Endothelial cell of umbilical vein (primary cell): Measurements from ENCODE around the gene PROM1. TPM values are rescaled to one million over a fixed set of nuclear protein-coding genes. Genes with fewer than 3 reads are reported as not detected.

Experiments used
- BruUV-seq: library from RNA; stranded (reverse); fragments of 400-500 nt; replicated peaks from 2 replicates; lab custom pipeline; 2021; lab: Mats Ljungman, UMichigan
- CTCF ChIA-PET: fragments of 300-600, 350-600 bp; sonication (Branson Sonifier 250); formaldehyde crosslinking; loops from one replicate; lab custom pipeline; 2021; ENCODE audit warnings: antibody characterized with exemption, inconsistent platforms; lab: Charles Lee
- POLR2A ChIA-PET: fragments of 300-600, 350-600 bp; sonication (Branson Sonifier 250); formaldehyde crosslinking; loops from one replicate; lab custom pipeline; 2021; ENCODE audit warnings: antibody characterized with exemption, inconsistent platforms; lab: Charles Lee
- DNase-seq: peaks from one replicate; pipeline ENCODE4 v3.0.0-alpha.2; 2011; ENCODE audit warnings: low read depth, low spot score
- FAIRE-seq: peaks from 2 replicates; lab custom pipeline; 2011; peaks lifted over from hg19 to GRCh38; lab: Jason Lieb, UNC
- H2AFZ ChIP-seq: 2 replicates; pipeline ENCODE4 v1.6.0; 2012; ENCODE audit warnings: low read depth, low read length, control low read depth, inconsistent platforms
- H3K27ac ChIP-seq: 2 replicates; pipeline ENCODE4 v1.5.1; 2011; ENCODE audit warnings: low read depth, mild to moderate bottlenecking, control low read depth, low read length, moderate library complexity; ENCODE audit not compliant: insufficient read depth
- H3K27me3 ChIP-seq, 2 experiments: 2 replicates each; pipeline versions ENCODE4 v1.6.0 to v1.6.1; 2011; ENCODE audit warnings: low read length in 2 of 2, mixed read lengths in 1 of 2; ENCODE audit not compliant: control insufficient read depth in 2 of 2, insufficient read depth in 2 of 2
- H3K36me3 ChIP-seq, 2 experiments: 2 replicates in 1 of 2; 3 replicates in 1 of 2; pipeline ENCODE4 v1.5.1; 2011; ENCODE audit warnings: low read length in 2 of 2, mild to moderate bottlenecking in 1 of 2, moderate library complexity in 1 of 2; ENCODE audit not compliant: control insufficient read depth in 2 of 2, insufficient read depth in 2 of 2; ENCODE audit errors: extremely low read depth in 1 of 2
- H3K4me1 ChIP-seq: 3 replicates; pipeline ENCODE4 v1.5.1; 2011; ENCODE audit warnings: mild to moderate bottlenecking, low read length; ENCODE audit not compliant: control insufficient read depth, insufficient read depth; ENCODE audit errors: extremely low read depth
- H3K4me2 ChIP-seq: 2 replicates; pipeline ENCODE4 v1.6.1; 2011; ENCODE audit warnings: low read length, control low read depth, mixed read lengths; ENCODE audit not compliant: insufficient read depth
- H3K4me3 ChIP-seq, 3 experiments: fragments of 200-600 bp in 1 of 3; sonication (generic), shearing (Covaris generic) in 1 of 3; replicated peaks in 1 of 3; 2 replicates each; pipeline ENCODE4 v1.5.1; 2011 to 2016; ENCODE audit warnings: control low read depth in 3 of 3, low read length in 3 of 3, mild to moderate bottlenecking in 2 of 3, inconsistent platforms in 1 of 3, low read depth in 1 of 3, moderate library complexity in 1 of 3; ENCODE audit not compliant: insufficient read depth in 1 of 3
- H3K79me2 ChIP-seq: 2 replicates; pipeline ENCODE4 v1.6.0; 2012; ENCODE audit warnings: low read length, inconsistent platforms; ENCODE audit not compliant: control insufficient read depth, insufficient read depth
- H3K9ac ChIP-seq: replicated peaks from 2 replicates; pipeline ENCODE3; 2011; ENCODE audit warnings: low read length, control low read depth; ENCODE audit not compliant: insufficient read depth; ENCODE audit errors: extremely low read depth
- H3K9me1 ChIP-seq: replicated peaks from 3 replicates; pipeline ENCODE4 v1.6.0; 2011; ENCODE audit warnings: mild to moderate bottlenecking, low read length; ENCODE audit not compliant: control insufficient read depth, insufficient read depth; ENCODE audit errors: extremely low read depth
- H3K9me3 ChIP-seq: replicated peaks from 2 replicates; pipeline ENCODE4 v1.5.1; 2012; ENCODE audit warnings: low read length, inconsistent platforms; ENCODE audit not compliant: control insufficient read depth, insufficient read depth
- H4K20me1 ChIP-seq: replicated peaks from 2 replicates; pipeline ENCODE3; 2011; ENCODE audit warnings: mild to moderate bottlenecking, low read length; ENCODE audit not compliant: control insufficient read depth, insufficient read depth; ENCODE audit errors: extremely low read depth
- CTCF ChIP-seq, 2 donors: IDR thresholded peaks; 1 replicate in 1 of 2; 2 replicates in 1 of 2; pipeline ENCODE4 v1.5.1; 2011; ENCODE audit warnings: low read length in 2 of 2, mild to moderate bottlenecking in 2 of 2, moderate library complexity in 2 of 2, control low read depth in 1 of 2, inconsistent platforms in 1 of 2, low read depth in 1 of 2; ENCODE audit not compliant: insufficient read depth in 1 of 2; ENCODE audit errors: extremely low read depth in 1 of 2
- EZH2 ChIP-seq: IDR thresholded peaks from 2 replicates; pipeline ENCODE4 v1.6.1; 2012; ENCODE audit warnings: borderline replicate concordance, low read depth, mild to moderate bottlenecking, moderate library complexity, low read length, inconsistent platforms; ENCODE audit not compliant: severe bottlenecking
- FOS ChIP-seq: IDR thresholded peaks from 2 replicates; pipeline ENCODE4 v1.6.1; 2011; ENCODE audit warnings: mild to moderate bottlenecking, low read length, moderate library complexity, borderline replicate concordance; ENCODE audit not compliant: insufficient read depth
- GATA2 ChIP-seq: IDR thresholded peaks from 2 replicates; pipeline ENCODE4 v1.7.0; 2011; ENCODE audit warnings: low read depth, mild to moderate bottlenecking, moderate library complexity, mixed read lengths, low read length; ENCODE audit not compliant: insufficient read length, insufficient read depth
- JUN ChIP-seq: IDR thresholded peaks from 2 replicates; pipeline ENCODE4 v1.6.1; 2011; ENCODE audit warnings: borderline replicate concordance, low read depth; ENCODE audit not compliant: insufficient read length, insufficient read depth
- MAX ChIP-seq: IDR thresholded peaks from 2 replicates; pipeline ENCODE4 v1.6.1; 2011; ENCODE audit not compliant: insufficient read depth, insufficient read length
- MYC ChIP-seq: IDR thresholded peaks from one replicate; pipeline ENCODE4 v1.6.1; 2011; ENCODE audit warnings: mild to moderate bottlenecking, low read depth, low read length
- POLR2A ChIP-seq: IDR thresholded peaks from 2 replicates; pipeline ENCODE4 v1.6.1; 2012; ENCODE audit warnings: low read depth, mild to moderate bottlenecking, control low read depth, low read length
- POLR2AphosphoS5 ChIP-seq: IDR thresholded peaks from 2 replicates; pipeline ENCODE4 v1.6.1; 2012; ENCODE audit warnings: low read depth, mild to moderate bottlenecking, control low read depth, low read length, moderate library complexity; ENCODE audit not compliant: insufficient read depth
- dilution Hi-C: fragments of 300-500 bp; cut with MboI; formaldehyde crosslinking; loops from one replicate; pipeline ENCODE4 v1.15.0; 2019; ENCODE audit warnings: low sequenced_read_pairs; ENCODE audit not compliant: extremely low pct_ligation_motif_present
- intact Hi-C: fragments of 100-400 bp; cut with micrococcal nuclease; formaldehyde crosslinking; loops from one replicate; pipeline ENCODE4 v1.10.0; 2022
- polyA plus RNA-seq, 4 experiments: library from polyadenylated mRNA; depleted of rRNA in 3 of 4; stranded (reverse) in 3 of 4; unstranded in 1 of 4; fragments of >200 nt; gene quantifications; 2 replicates each; pipeline versions ENCODE4 v1.2.1 to v1.2.3, GENCODE V29; 2011 to 2012; ENCODE audit warnings: missing spikeins in 1 of 4
- total RNA-seq: library from RNA; stranded (reverse); gene quantifications from 2 replicates; pipeline ENCODE4 v1.2.3, GENCODE V29; 2021

Gene PROM1
- total and polyA plus RNA-seq, 2 donors (not counting 3 experiments of a cell fraction or from before 2014, with no cell fraction given) = 0.36 to 1.7 TPM

GRCh38 chr4:16027626-16028025 lies 56.2 kb downstream of the PROM1 start:
- intact Hi-C loops = loop anchor here (2.0 to 5.0 kb wide), 2 partner anchors 115 to 415 kb away; no protein-coding TSS in a partner anchor
- no peak for DNase-seq

GRCh38 chr4:16027114-16027513 lies 56.7 kb downstream of the PROM1 start:
- DNase-seq (no peak), FAIRE-seq (no peak)
- no TSS peak for BruUV-seq
- ChIA-PET CTCF (interaction anchor here (4.3 to 6.6 kb wide), 3 partner anchors 171 to 237 kb away, joined by 28 to 129 read pairs (median 33); no protein-coding TSS in a partner anchor), POLR2A (no interaction called here)
- dilution Hi-C loops (no loop called here), intact Hi-C loops (loop anchor here (2.0 to 5.0 kb wide), 2 partner anchors 115 to 416 kb away; no protein-coding TSS in a partner anchor)
- H2AFZ ChIP-seq = no peak overlapping the region
- no peak overlapping the region for H3K27ac ChIP-seq
- H3K4me2 ChIP-seq = no peak overlapping the region
- no peaks in the 10 kb centered on the region for H3K36me3 ChIP-seq
- H3K9ac ChIP-seq = no peak overlapping the region
- H4K20me1 ChIP-seq = no peaks in the 10 kb centered on the region
- no peak overlapping the region for H3K4me3 ChIP-seq
- TF ChIP-seq POLR2A = no peak
- no peak for TF ChIP-seq MYC
- no peak for TF ChIP-seq GATA2
- TF ChIP-seq CTCF (IDR thresholded peaks at IDR 0.05; ENCODE audit: extremely low read depth in 1 of 2, insufficient read depth in 1 of 2, low read depth in 1 of 2, low read length in 2 of 2) = no peak
- no peak for TF ChIP-seq JUN
- TF ChIP-seq POLR2AphosphoS5 = no peak
- TF ChIP-seq EZH2 = no peak
- TF ChIP-seq FOS = no peak
- TF ChIP-seq MAX = no peak
- peaks cover 10% of the 10 kb centered on the region for H3K4me1 ChIP-seq
- no peaks in the 10 kb centered on the region for H3K9me1 ChIP-seq
- H3K27me3 ChIP-seq = peaks cover 4 to 11% of the 10 kb centered on the region in 2 experiments
- H3K79me2 ChIP-seq = no peaks in the 10 kb centered on the region
- no peaks in the 10 kb centered on the region for H3K9me3 ChIP-seq

More at GRCh38 chr4:16027626-16028025, 56.2 kb downstream of the PROM1 start:
- TF ChIP-seq POLR2A = no peak
- TF ChIP-seq JUN = no peak
- no peak for TF ChIP-seq GATA2
- TF ChIP-seq FOS = no peak
- no peak for TF ChIP-seq MYC
- TF ChIP-seq MAX = no peak
- no peak overlapping the region for H3K9ac ChIP-seq
- no TSS peak for BruUV-seq
- no peak overlapping the region for H2AFZ ChIP-seq
- H3K4me1 ChIP-seq = peaks cover 11% of the 10 kb centered on the region
- H3K27ac ChIP-seq = no peak overlapping the region
- no peak overlapping the region for H3K4me2 ChIP-seq
- no peaks in the 10 kb centered on the region for H3K36me3 ChIP-seq
- POLR2A ChIA-PET = no interaction called here
- H3K4me3 ChIP-seq = no peak overlapping the region
- no peaks in the 10 kb centered on the region for H3K9me3 ChIP-seq
- dilution Hi-C loops = no loop called here
- no peaks in the 10 kb centered on the region for H4K20me1 ChIP-seq
- no peak for FAIRE-seq
- H3K27me3 ChIP-seq = peaks cover 4 to 11% of the 10 kb centered on the region in 2 experiments
- H3K79me2 ChIP-seq = no peaks in the 10 kb centered on the region
- CTCF ChIA-PET = interaction anchor here (0.9 to 6.6 kb wide), 5 partner anchors 18 to 263 kb away, joined by 4 to 129 read pairs (median 28); no protein-coding TSS in a partner anchor
- H3K9me1 ChIP-seq = no peaks in the 10 kb centered on the region
